GM18498 (cell line): ENCODE results near the gene ADPRHL1.
"Not testable (repeated sequence)": the region's sequence is repeated elsewhere in the genome, so short reads cannot be mapped to it uniquely, and the experiment has no call there.

Experiments used
- ATAC-seq: cut with Tn5 transposase; IDR thresholded peaks from one replicate; pipeline ENCODE4 v1.9.1; 2021; ENCODE audit warnings: mild to moderate bottlenecking, moderate library complexity; ENCODE audit not compliant: unreplicated experiment

Gene ADPRHL1

GRCh38 chr13:113373811-113374485 lies 79.3 kb downstream of the ADPRHL1 start:
- no peak for ATAC-seq

GRCh38 chr13:113371701-113372100 lies 81.6 kb downstream of the ADPRHL1 start:
- ATAC-seq, result not testable (repeated sequence)

DNA sequence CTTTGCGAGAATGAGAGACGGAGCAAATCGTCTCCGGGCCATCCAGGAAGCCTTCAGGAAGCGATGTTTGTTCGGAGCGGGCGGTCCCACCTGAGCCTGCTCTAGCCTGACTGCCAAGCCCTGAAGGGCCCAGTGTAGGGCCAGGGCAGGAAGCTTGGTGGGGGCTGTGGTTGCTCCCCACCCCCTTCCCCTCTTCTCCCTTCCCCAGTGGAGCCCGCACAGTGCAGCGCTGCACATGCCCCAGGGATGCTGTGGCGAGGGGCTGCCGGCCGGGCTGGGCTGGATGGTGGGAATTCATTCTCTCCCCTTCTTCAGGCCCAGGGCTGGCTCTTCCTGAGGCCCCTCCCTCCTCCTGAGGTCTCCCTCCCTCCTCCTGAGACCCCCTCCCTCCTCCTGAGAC lies 82.2 kb downstream of the ADPRHL1 start:
- no peak for ATAC-seq

GRCh38 chr13:113369881-113370280 lies 83.4 kb downstream of the ADPRHL1 start:
- no peak for ATAC-seq

GRCh38 chr13:113369189-113369588 lies 84.1 kb downstream of the ADPRHL1 start:
- no peak for ATAC-seq

DNA sequence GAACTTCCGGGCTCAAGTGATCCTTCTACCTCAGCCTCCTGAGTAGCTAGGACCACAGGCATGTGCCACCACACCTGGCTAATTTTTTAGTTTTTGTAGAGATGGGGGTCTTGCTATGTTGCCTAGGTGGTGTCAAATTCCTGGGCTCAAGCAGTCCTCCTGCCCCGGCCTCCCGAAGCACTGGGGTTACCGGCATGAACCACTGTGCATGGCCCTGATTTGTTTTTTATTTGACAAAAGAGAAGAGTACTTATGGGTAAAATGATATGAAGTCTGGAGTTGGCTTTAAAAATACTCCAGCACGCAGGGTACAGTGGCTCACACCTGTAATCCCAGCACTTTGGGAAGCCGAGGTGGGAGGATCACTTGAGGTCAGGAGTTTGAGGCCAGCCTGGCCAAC lies 84.9 kb downstream of the ADPRHL1 start:
- ATAC-seq, result not testable (repeated sequence)

- ATAC-seq, result no peak
Measured at GRCh38 chr13:113367771-113368170, 85.5 kb downstream of the ADPRHL1 start.

- ATAC-seq, result no peak
Measured at GRCh38 chr13:113367020-113367560, 86.2 kb downstream of the ADPRHL1 start.

- no peak for ATAC-seq
Measured at GRCh38 chr13:113365971-113366588, 87.2 kb downstream of the ADPRHL1 start.

- no peak for ATAC-seq
Measured at GRCh38 chr13:113365583-113365970, 87.7 kb downstream of the ADPRHL1 start.

DNA sequence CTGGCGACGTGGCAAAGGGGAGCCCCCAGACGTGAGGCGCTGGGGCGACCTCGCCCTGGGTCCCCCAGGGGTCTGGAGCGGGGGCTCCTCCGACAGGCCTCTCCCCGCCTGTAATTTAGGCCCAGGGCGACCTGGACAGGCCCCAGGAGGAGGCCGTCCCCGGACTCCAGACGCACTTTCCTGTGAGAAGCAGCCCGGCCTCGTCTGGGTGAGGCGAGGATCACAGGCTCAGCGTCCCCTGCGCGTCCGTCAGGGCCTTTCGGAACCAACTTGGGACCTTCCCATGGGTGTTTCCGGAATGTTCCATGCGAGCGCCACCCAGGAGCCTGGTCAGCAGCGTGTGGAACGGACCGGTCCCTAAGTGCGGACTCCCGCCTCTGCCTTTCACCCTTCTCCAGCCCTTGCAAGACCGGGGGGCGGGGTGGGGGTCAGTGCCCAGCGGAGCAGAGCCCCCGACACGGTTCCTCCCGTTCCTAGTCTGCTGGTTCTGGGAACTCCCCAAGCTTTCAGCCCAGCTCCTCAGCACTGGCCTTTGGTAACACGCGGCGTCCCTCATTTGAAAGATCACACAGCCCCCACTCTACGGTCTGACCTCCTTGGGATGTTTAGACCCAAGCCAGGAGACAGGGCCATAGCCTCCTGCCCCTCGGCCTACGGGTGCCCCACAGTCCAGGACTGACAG lies 88.2 kb downstream of the ADPRHL1 start:
- ATAC-seq, result no peak

- no peak for ATAC-seq
Measured at GRCh38 chr13:113364311-113364889, 88.9 kb downstream of the ADPRHL1 start.

- ATAC-seq, result no peak
Measured at GRCh38 chr13:113361406-113361805, 91.9 kb downstream of the ADPRHL1 start.

DNA sequence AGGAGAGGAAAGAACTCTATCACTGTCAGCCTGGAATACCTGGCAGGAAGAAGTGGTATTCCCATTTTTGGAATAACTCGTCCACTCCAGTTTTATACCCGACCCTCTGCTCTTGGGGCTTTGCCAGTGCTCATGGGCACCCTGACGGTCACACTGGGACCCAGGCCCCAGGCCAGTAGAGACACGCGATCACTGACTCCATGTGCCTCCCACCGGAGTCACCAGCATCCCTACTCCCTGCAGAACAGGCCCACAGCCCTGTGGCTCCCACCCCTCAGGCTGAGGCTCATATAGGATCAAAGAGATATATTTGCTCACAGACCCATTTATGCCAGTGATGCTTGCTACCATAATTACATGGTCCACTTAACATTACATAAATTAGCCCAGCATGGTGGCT lies 92.8 kb downstream of the ADPRHL1 start:
- ATAC-seq, result no peak

DNA sequence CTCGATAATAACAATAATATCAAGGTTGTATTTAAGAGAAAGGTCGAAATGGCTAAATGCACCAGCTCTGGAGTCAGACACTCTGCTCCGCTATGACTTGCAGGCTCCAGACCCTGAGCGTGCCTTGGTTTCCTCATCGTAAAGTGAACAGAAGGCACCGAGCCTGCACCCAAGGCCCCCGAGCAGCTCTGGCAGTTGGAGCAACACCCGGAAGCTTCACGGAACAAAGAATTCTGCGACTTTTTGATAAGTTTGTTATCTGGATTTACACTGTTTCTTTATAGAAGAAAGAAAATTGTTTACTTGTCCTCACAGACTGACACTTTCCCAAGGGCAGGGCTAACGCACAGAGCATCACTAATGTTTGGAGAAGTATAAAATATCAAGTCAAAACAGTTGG lies 93.7 kb downstream of the ADPRHL1 start:
- ATAC-seq, result no peak

DNA sequence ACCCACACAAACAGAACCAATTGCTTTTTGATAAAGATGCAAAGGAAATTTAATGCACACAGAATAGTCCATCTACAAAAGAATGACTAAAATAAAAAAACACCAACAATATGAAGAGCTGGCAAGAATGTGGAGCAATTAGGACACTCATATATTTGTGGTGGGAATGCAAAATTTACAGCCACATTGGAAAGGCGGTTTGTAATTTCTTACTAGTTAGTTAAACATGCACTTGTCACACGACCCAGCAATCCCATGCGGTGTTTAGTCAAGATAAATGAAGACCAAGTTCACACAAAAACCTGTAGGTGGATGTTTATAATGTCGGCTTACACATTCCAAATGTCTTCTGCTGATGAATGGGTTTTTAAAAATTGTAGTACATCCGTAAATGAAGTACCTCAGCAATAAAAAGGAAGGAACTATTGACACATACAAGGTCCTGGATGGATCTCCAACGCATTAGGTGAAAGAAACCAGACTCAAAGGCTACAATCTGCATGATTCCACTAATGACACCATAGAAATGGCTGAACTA lies 94.6 kb downstream of the ADPRHL1 start:
- ATAC-seq, result no peak

GRCh38 chr13:113357529-113357928 lies 95.8 kb downstream of the ADPRHL1 start:
- no peak for ATAC-seq

DNA sequence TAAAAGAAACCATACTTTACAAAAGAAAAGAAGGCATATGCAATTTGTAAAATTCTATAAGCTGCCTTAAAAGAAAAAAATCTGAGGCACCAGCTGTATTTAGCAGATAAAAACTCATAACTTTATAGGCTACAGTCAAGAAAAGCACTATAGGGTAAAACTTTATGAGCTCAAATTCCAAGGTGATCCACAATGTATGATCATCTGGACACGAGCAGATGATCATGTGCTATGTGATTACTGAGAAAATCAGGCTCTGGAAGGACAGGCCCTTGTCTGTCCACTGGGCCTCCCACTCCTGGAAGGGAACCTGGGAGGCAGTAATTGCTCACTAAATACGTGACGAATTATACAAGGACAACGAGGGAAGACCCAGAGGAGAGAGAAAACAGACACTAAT lies 96.7 kb downstream of the ADPRHL1 start:
- no peak for ATAC-seq

DNA sequence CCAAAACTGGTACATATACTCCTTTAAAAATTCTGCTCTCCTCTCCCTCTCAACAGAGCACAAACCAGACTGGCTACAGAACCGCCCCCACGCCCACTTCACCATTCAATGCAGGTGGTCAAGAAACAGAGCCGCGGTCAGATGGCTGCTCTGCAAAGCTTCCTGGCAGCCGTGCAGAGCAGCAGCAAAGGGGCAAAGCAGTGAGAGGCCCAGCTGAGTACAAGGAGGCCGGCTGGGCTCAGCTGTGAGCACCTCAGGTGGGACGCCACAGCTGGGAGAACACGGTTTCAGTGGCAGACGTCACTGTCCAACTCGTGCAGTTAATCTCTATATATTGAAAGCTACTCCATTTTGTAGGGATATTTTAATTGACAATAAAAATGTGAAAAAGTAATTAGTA lies 97.7 kb downstream of the ADPRHL1 start:
- no peak for ATAC-seq

GRCh38 chr13:113354831-113355610 lies 98.3 kb downstream of the ADPRHL1 start:
- ATAC-seq, result no peak

- ATAC-seq, result no peak
Measured at GRCh38 chr13:113353254-113353653, 100.0 kb downstream of the ADPRHL1 start.
